A549 (cell line): ENCODE measurements around the gene DTWD2.

Experiments
- CHD2 ChIP-seq: fragments of 150-350 bp; IDR thresholded peaks from 2 replicates; pipeline ENCODE4 v1.6.1; 2014; ENCODE audit warnings: low read length; ENCODE audit not compliant: partially characterized antibody
- TFCP2L1 ChIP-seq: fragments of 250-450 bp; sonication (Bioruptor Pico); IDR thresholded peaks from 2 replicates; pipeline ENCODE4 v1.5.0; 2021; ENCODE audit warnings: mild to moderate bottlenecking
- TF ChIP-seq, protein P1 (sequence below): fragments of 450-650 bp; IDR thresholded peaks from 2 replicates; pipeline ENCODE4 v1.6.1; 2014; ENCODE audit warnings: antibody characterized with exemption
- TF ChIP-seq, protein P2 (sequence below): fragments of >200 bp; sonication (Bioruptor Twin); formaldehyde crosslinking; IDR thresholded peaks from 3 replicates; pipeline ENCODE4 v1.5.1; 2016
- TF ChIP-seq, protein P3 (sequence below): fragments of 200-600 bp; sonication (generic); IDR thresholded peaks from 2 replicates; pipeline ENCODE4 v1.6.1; 2016; ENCODE audit warnings: antibody characterized with exemption, mild to moderate bottlenecking, moderate library complexity

DNA sequence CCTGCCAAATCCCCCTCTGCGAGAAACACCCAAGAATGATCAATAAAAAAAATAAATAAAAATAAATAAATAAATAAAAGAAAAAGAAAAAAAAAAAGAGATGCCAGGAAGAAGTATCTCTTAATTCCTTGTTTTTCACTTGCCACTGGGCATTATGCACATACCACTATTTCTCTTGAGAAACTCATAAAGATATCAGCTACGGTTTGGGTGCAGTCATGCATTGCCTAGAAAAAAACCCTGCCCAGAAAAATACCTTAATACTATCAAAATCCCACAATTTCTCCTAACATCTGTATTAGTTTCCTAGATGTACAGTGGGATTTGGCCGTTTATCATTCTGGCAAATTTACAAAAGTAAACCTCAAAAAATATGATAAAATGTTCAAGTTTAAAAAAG lies 22.5 kb downstream of the DTWD2 start:
- TF ChIP-seq, protein P1, sequence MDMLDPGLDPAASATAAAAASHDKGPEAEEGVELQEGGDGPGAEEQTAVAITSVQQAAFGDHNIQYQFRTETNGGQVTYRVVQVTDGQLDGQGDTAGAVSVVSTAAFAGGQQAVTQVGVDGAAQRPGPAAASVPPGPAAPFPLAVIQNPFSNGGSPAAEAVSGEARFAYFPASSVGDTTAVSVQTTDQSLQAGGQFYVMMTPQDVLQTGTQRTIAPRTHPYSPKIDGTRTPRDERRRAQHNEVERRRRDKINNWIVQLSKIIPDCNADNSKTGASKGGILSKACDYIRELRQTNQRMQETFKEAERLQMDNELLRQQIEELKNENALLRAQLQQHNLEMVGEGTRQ: no peak
- TF ChIP-seq CHD2 (no peak), TFCP2L1 (CRISPR knock-in tag) (no peak)
- TF ChIP-seq, protein P2, sequence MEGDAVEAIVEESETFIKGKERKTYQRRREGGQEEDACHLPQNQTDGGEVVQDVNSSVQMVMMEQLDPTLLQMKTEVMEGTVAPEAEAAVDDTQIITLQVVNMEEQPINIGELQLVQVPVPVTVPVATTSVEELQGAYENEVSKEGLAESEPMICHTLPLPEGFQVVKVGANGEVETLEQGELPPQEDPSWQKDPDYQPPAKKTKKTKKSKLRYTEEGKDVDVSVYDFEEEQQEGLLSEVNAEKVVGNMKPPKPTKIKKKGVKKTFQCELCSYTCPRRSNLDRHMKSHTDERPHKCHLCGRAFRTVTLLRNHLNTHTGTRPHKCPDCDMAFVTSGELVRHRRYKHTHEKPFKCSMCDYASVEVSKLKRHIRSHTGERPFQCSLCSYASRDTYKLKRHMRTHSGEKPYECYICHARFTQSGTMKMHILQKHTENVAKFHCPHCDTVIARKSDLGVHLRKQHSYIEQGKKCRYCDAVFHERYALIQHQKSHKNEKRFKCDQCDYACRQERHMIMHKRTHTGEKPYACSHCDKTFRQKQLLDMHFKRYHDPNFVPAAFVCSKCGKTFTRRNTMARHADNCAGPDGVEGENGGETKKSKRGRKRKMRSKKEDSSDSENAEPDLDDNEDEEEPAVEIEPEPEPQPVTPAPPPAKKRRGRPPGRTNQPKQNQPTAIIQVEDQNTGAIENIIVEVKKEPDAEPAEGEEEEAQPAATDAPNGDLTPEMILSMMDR: no peak
- TF ChIP-seq, protein P3, sequence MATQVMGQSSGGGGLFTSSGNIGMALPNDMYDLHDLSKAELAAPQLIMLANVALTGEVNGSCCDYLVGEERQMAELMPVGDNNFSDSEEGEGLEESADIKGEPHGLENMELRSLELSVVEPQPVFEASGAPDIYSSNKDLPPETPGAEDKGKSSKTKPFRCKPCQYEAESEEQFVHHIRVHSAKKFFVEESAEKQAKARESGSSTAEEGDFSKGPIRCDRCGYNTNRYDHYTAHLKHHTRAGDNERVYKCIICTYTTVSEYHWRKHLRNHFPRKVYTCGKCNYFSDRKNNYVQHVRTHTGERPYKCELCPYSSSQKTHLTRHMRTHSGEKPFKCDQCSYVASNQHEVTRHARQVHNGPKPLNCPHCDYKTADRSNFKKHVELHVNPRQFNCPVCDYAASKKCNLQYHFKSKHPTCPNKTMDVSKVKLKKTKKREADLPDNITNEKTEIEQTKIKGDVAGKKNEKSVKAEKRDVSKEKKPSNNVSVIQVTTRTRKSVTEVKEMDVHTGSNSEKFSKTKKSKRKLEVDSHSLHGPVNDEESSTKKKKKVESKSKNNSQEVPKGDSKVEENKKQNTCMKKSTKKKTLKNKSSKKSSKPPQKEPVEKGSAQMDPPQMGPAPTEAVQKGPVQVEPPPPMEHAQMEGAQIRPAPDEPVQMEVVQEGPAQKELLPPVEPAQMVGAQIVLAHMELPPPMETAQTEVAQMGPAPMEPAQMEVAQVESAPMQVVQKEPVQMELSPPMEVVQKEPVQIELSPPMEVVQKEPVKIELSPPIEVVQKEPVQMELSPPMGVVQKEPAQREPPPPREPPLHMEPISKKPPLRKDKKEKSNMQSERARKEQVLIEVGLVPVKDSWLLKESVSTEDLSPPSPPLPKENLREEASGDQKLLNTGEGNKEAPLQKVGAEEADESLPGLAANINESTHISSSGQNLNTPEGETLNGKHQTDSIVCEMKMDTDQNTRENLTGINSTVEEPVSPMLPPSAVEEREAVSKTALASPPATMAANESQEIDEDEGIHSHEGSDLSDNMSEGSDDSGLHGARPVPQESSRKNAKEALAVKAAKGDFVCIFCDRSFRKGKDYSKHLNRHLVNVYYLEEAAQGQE: no peak
